Raji (cell line): ENCODE data around the gene DBH.

Source experiments
- POLR2A ChIP-seq: IDR thresholded peaks from 2 replicates; pipeline ENCODE4 v1.6.1; 2011; ENCODE audit warnings: low read depth, low read length, control low read depth; ENCODE audit not compliant: insufficient read depth

DBH gene

DNA sequence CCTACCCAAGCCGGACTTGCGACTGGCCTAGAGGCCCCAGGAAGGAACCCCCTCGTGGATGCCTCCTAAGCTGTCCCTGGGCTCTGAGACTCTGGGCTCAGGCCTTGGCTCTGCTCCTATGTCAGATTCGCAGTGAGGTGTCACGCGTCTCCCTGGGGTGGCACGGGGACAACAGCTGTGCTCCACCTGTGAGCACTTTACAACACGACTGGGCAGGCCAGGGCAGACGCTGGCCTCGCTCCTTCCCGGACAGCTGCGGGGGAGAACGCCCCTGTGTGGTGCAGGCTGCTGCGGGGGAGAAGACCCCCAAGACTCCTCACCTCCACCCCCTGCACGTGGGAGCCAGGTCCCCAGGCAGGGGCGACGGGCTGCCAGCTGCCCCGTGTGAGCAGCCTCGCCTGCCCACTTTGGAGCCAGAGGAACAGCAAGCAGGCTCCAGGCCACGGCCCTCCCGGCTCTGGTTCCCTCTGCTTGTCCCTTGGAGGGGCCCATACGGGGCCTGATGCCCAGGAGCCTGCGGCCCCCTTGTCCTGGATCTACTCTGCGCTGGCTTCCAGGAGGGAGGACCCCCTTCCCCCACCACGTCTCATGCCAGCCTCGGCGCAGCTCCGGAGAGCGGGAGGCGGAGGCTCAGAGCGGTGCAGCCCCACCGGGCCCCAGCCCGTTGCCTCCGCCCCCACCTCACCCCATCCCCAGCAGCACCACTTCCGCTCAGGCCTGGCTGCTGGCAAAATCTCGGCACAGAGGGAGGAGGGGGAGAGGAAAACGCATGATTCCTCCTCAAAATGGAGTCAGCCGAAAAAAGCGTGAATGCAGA lies 66.0 kb downstream of the DBH start:
- TF ChIP-seq POLR2A = no peak

DNA sequence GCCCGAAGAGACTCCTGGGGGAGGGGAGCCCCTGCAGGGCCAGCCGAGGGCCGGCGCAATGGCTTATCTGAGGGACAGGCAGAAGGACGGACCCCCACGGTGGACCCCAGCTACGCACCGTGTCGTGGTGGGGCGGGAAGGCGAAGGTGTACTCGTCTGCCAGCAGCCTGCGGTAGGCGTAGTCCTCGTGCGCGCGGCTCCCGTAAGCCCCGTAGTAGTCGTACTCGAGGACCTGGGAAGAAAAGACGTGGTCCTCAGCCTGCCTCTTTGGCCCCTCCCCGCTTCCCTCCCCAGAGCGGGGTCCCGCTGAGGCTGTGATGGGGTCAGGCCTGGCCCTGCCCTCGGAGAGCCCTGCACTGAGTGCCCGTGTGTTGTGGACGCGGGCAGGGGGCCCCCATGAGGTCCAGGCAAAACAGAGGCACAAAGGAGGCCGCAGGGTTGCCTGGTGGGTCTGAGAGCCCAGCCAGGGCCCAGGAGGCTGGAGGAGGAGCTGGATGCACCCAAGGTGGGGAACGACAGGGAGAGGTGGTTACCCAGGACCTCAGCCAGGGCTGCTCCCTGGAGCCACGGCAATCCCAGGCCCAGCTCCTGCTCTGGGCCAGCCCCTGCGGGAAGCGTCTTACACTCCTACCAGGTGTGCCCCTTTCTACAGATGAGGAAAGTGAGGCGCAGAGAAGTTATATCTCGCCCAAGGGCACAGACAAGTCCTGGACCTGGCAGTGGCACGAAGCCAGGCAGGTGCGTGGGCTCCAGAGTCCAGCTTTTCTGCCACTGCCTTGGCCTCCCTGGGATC lies 66.8 kb downstream of the DBH start:
- no peak for TF ChIP-seq POLR2A

DNA sequence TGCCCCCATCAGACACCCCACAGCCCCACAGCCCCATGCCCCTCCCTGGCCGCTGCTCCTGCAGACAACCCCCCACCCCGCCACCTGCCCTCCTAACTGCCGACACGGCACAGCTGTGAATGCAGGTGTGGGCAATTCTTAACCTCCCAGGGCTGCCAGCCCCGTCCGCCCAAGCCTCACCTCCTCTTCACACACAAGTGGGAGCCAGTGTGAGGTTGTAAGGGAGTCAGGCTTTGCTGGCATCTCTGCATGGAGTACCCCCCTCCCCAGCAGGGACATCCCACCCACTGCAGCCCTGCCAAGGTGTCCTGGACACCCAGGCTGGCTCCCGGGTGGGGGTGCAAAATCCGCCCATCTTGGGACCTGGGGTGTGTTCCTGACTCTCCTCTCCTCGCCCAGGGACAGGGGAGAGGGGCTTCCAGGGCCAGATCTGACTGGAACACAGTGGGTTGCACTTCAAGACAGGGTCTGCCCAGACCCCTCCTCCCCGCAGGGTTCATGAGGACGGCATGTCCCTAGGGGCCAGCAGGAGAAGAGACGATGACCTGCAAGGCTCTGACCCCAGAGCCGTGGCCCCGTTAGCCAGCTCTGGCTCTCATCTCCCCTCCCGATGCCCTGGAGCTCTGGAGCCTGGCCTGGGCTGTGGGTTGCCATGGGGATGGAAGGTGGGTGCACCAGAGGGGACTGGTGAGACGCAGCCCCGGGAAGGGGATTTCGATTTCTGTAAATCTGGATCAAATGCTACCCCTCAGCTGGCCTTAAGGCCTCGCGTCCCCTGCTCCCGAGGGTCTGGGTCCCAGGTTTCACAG lies 67.6 kb downstream of the DBH start:
- no peak for TF ChIP-seq POLR2A

DNA sequence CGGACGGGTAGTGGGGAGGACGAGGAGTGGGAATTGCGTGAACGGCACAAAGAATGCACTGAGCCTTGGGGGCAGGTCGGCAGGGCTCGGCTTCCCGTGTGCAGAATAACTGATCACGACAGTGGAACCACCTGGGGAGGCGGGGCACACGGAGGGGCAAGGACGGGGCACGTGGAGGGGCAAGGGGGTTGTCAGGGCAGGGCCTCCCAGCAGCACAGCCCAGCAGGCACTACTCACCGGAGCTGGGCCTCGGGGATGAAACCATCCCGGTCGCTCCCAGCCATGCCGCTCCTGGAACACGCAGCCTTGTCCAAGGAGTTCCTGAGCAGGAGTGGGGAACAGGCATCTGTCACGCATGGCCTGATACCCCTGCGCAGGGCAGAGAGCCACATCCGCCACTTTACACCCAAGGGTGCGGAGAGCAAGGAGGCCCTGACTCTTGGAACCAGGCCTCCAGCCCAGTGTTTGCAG lies 68.6 kb downstream of the DBH start:
- no peak for TF ChIP-seq POLR2A

DNA sequence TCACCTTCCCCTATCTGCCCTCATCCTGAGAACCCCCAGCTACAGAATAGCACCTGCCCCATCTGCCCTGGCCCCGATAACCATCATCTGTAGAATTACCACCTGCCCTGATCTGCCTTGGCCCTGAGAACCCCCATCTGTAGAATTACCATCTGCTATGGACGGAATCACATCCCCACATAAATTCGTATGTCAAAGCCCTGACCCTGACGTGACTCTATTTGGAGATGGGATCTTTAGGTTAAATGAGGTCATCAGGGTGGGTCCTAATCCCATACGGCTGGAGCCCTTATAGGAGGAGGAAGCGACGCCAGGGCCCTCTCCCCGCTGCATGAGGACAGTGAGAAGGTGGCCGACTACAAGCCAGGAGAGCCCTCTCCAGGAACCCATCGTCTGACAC lies 69.4 kb downstream of the DBH start:
- TF ChIP-seq POLR2A = no peak

DNA sequence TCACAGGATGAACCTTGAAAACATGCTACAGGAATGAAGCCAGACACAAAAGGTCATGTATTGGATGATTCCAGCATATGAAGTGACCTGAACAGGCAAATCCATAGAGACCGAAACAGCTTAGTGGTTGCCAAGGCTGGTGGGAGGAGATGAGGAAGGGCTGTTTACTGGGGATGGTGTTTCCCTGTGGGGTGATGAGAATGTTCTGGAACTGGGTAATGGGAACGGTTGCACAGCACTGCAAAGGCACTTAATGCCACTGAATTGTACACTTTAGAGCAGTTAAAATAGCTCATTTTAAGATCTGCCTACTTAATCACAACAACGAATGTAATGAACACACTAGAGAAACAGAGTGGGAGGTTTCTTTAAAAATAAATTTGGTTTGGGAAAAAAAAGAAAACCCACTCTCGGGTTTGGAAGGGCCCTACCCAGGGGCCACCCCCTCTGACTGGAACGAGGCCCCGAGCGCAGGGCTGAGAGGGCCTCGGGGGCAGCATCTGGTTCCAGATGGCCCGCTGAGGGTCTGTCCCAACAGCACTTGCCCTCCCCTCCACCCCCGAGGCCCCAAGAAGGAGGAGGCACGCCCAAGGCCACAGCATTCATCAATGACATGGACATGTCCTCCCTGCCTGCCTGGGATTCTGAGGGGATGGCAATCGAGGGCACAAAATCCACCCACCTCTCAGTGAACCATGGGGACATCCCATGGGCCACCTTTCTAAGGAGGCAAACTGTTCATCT lies 70.3 kb downstream of the DBH start:
- no peak for TF ChIP-seq POLR2A

DNA sequence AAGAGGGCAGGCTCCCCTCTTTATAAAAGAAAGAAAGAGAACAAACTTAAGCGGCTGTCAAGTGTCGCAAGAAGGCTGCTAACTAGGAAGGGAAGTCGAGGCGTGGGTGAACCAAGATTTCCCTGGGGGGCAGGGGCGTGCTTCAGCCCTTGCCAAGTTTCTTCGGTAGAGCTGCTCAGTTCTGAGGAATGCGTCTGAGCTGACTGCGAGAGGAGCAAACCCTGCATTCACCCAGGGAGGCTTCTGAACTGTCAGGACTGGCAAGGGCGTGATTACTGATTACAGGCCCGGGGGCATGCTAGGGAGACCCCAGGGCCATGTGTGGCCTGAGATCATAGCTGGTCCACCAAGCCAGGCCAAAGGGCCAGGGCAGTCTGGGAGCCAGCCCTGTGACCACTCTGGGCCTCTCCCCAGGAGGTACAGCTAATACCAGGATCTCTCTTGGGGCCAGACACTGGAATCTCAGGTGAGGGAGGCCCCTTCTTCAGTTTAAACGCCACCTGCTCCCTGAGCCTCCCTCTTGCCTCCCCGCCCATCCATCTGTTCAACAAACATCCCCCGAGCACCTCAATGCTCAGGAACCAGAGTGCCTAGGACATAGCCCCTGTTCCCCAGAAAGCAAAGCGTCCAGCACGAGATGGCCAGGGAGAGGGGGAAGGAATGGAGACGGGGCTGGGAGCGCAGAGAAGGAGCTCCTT lies 71.1 kb downstream of the DBH start:
- no peak for TF ChIP-seq POLR2A

DNA sequence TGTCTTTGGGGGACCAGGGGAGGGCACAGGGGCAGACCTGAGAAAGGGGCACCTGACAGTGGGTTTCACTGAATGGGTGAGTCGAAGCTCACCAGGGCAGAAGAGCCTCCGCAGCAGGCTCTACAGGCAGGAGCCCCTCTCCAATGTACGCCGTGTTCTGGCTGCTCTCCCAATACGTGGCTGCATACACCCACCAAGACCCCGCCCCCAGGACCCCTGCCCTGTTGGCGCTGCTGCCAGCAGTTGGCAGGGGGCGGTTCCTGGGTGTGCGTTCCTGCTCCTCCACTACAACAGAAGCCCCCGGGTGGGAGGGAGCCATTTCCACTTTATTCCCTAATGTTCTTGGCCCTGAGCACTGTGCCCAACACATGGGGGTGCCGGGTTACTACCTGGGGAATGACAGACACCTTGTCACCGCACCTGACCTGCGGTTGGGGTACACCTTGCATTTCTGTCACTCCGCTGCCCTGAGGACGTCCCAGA lies 71.6 kb downstream of the DBH start:
- TF ChIP-seq POLR2A = no peak

DNA sequence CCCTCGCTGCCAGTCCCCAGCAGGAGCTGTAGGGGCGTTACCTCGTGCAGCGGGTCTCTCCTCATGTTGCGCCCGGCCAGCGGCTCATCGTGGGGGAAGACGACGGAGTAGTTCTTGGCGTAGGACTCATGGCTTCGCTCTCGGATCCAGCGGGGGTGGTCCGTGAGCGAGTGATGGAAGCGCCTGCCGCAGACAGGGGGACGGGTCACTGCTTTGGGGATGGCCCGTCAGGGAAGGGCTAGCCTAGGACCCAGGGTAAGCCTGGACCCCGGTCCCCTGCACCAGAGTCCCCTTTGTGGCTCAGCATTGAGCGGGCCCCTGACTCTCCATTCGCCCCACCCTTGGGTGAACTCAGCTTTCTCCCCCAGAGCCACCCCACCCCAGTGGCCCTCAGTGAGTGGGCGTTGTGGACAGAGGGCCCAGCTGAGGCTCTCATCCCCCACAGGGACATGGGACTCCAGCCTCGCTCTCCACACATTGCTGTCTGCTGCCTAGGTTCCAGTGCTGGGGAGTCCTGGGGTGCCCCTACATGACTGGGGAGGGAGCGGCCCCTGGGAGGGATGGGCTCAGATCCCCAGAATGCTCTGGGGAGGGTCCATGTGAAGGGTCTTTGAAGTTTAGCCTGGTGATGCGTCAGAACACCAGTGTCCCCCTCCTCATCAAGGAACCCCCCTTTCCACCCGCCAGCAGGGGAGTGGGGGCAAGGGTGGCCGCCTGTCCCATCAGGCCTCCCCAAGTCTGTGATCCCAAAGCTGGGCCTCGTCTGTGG lies 72.3 kb downstream of the DBH start:
- TF ChIP-seq POLR2A = no peak
